GM19035 (cell line): ENCODE results near the gene FBXO17.
"Not testable (repeated sequence)": the region's sequence is repeated elsewhere in the genome, so short reads cannot be mapped to it uniquely, and the experiment has no call there.

ENCODE experiments used
- ATAC-seq: cut with Tn5 transposase; IDR thresholded peaks from one replicate; pipeline ENCODE4 v1.9.1; 2021; ENCODE audit not compliant: unreplicated experiment

Gene FBXO17

GRCh38 chr19:38975214-38975860 lies at the start of gene FBXO17:
Gene FBXO17, minus strand, starts transcription at chr19:38975742. Its CDS starts 25,423 bp downstream, at chr19:38950319.
- no peak for ATAC-seq

GRCh38 chr19:39024875-39025641 lies 49.5 kb upstream of the FBXO17 start:
- ATAC-seq, result no peak

GRCh38 chr19:39021063-39021462 lies 45.5 kb upstream of the FBXO17 start:
- no peak for ATAC-seq

- ATAC-seq, result no peak
These were observed 42.1 kb upstream of the FBXO17 start for GRCh38 chr19:39017646-39018045.

- ATAC-seq, result no peak
These were observed 41.5 kb upstream of the FBXO17 start for GRCh38 chr19:39017026-39017425.

GRCh38 chr19:39014037-39014436 lies 38.5 kb upstream of the FBXO17 start:
- no peak for ATAC-seq

- no peak for ATAC-seq
These were observed 33.5 kb upstream of the FBXO17 start for GRCh38 chr19:39009001-39009400.

- ATAC-seq, result no peak
These were observed 32.6 kb upstream of the FBXO17 start for GRCh38 chr19:39008137-39008536.

- ATAC-seq, result no peak
These were observed 31.6 kb upstream of the FBXO17 start for GRCh38 chr19:39007096-39007495.

- ATAC-seq, result no peak
These were observed 28.9 kb upstream of the FBXO17 start for GRCh38 chr19:39004403-39004802.

GRCh38 chr19:39003796-39004195 lies 28.3 kb upstream of the FBXO17 start:
- ATAC-seq, result no peak

- ATAC-seq, result no peak
These were observed 27.6 kb upstream of the FBXO17 start for GRCh38 chr19:39003188-39003587.

- ATAC-seq, result no peak
These were observed 25.5 kb upstream of the FBXO17 start for GRCh38 chr19:39001041-39001440.

- ATAC-seq, result not testable (repeated sequence)
These were observed 22.0 kb upstream of the FBXO17 start for GRCh38 chr19:38997576-38997975.

- ATAC-seq, result no peak
These were observed 17.7 kb upstream of the FBXO17 start for GRCh38 chr19:38993271-38993670.

GRCh38 chr19:38990949-38991697 lies 15.6 kb upstream of the FBXO17 start:
- ATAC-seq, result no peak

GRCh38 chr19:38989614-38990013 lies 14.1 kb upstream of the FBXO17 start:
- not testable (repeated sequence) for ATAC-seq

GRCh38 chr19:38989066-38989605 lies 13.6 kb upstream of the FBXO17 start:
- ATAC-seq, result no peak

- not testable (repeated sequence) for ATAC-seq
These were observed 13.1 kb upstream of the FBXO17 start for GRCh38 chr19:38988627-38989026.

GRCh38 chr19:38987745-38988144 lies 12.2 kb upstream of the FBXO17 start:
- ATAC-seq, result not testable (repeated sequence)

GRCh38 chr19:38985262-38985661 lies 9.7 kb upstream of the FBXO17 start:
- ATAC-seq, result no peak
